ENCODE results near the gene ANO10.

ANO10 gene

DNA sequence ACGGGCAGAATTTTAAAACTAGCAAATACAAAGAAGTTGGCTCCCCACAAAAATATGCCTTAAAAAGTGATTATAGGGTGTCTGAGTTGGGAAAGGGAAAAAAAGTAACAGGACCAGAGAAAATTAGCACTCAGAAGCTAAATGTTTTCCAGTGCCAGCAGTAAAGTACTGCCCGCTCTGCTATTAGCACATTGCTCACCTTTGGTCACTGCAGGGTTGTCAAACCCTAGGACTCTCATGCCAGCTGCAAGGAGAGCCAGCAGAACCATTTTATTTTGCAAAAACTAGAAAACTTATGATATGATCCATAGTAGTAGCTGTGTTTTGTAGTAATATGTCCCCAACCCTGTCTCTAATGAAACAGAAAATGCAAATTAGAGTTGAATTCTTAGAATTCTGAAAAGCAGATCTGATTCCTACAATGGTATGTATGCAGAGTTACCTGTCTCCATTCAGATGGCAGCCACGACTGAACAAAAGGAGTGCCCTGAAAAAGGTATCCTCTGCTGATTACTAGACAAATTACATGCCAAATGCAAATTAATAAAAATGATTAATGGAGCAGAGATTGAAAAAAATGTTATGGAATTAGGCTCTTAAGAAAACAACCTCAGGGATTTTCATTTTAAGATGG, 185.2 kb downstream of the ANO10 start:
- no peaks in the 10 kb centered on the region for H3K9me3 ChIP-seq (ENCODE audit: control insufficient read depth, insufficient read depth, low read depth, low read length)
- ChIA-PET POLR2A (no interaction called here), CTCF (no interaction called here)
- H3K4me3 ChIP-seq (ENCODE audit: low read depth, low read length): no peak overlapping the region
- H3K36me3 ChIP-seq (ENCODE audit: control insufficient read depth in 2 of 2, insufficient read depth in 1 of 2, low read length in 2 of 2): no peaks in the 10 kb centered on the region
- H3K27ac ChIP-seq (ENCODE audit: extremely low read depth, low read depth, low read length): no peak overlapping the region
- no peaks in the 10 kb centered on the region for H3K4me1 ChIP-seq (ENCODE audit: control insufficient read depth, insufficient read depth, low read length)
- no peak for TF ChIP-seq ZSCAN30 (tag by site-specific recombination; IDR thresholded peaks at IDR 0.05)

- TF ChIP-seq ZNF561 (tag by site-specific recombination; IDR thresholded peaks at IDR 0.05; ENCODE audit: borderline replicate concordance): no peak
- no peak for TF ChIP-seq ZBTB8A (tag by site-specific recombination; IDR thresholded peaks at IDR 0.05)
- no peak for TF ChIP-seq ZNF16 (tag by site-specific recombination; IDR thresholded peaks at IDR 0.05; ENCODE audit: low read depth)
- no peak for TF ChIP-seq ZNF221 (tag by site-specific recombination; IDR thresholded peaks at IDR 0.05; ENCODE audit: borderline replicate concordance)
- no peak for TF ChIP-seq MYNN (tag by site-specific recombination; IDR thresholded peaks at IDR 0.05; ENCODE audit: borderline replicate concordance)
- TF ChIP-seq ZNF148 (tag by site-specific recombination; IDR thresholded peaks at IDR 0.05; ENCODE audit: borderline replicate concordance): no peak
- no peak for TF ChIP-seq KLF9 (tag by site-specific recombination; IDR thresholded peaks at IDR 0.05; ENCODE audit: low read depth)
- no peak for TF ChIP-seq ZNF704 (tag by site-specific recombination; IDR thresholded peaks at IDR 0.05)
- TF ChIP-seq OVOL3 (tag by site-specific recombination; IDR thresholded peaks at IDR 0.05): no peak
- no peak for TF ChIP-seq ZNF292 (tag by site-specific recombination; IDR thresholded peaks at IDR 0.05; ENCODE audit: borderline replicate concordance, low read depth)
- no peak for TF ChIP-seq ZSCAN5A (tag by site-specific recombination; IDR thresholded peaks at IDR 0.05)
- no peak for TF ChIP-seq ZNF843 (tag by site-specific recombination; IDR thresholded peaks at IDR 0.05)
- no peak for TF ChIP-seq ZNF624 (tag by site-specific recombination; IDR thresholded peaks at IDR 0.05)
- no peak for TF ChIP-seq ZNF514 (tag by site-specific recombination; IDR thresholded peaks at IDR 0.05)
- TF ChIP-seq, protein P1, sequence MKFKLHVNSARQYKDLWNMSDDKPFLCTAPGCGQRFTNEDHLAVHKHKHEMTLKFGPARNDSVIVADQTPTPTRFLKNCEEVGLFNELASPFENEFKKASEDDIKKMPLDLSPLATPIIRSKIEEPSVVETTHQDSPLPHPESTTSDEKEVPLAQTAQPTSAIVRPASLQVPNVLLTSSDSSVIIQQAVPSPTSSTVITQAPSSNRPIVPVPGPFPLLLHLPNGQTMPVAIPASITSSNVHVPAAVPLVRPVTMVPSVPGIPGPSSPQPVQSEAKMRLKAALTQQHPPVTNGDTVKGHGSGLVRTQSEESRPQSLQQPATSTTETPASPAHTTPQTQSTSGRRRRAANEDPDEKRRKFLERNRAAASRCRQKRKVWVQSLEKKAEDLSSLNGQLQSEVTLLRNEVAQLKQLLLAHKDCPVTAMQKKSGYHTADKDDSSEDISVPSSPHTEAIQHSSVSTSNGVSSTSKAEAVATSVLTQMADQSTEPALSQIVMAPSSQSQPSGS (tag by site-specific recombination; IDR thresholded peaks at IDR 0.05; ENCODE audit: low read depth): no peak
- TF ChIP-seq ZNF747 (tag by site-specific recombination; IDR thresholded peaks at IDR 0.05): no peak
- TF ChIP-seq ZBTB1 (tag by site-specific recombination; IDR thresholded peaks at IDR 0.05): no peak
- H3K36me3 ChIP-seq (ENCODE audit: control insufficient read depth in 2 of 2, insufficient read depth in 1 of 2, low read length in 2 of 2): no peaks in the 10 kb centered on the region
- CTCF ChIA-PET: interaction anchor here (0.7 kb wide), 1 partner anchor 257 kb away, joined by 3 read pairs; no protein-coding TSS in a partner anchor
- no peaks in the 10 kb centered on the region for H3K9me3 ChIP-seq (ENCODE audit: control insufficient read depth, insufficient read depth, low read depth, low read length)
- no peak overlapping the region for H3K4me3 ChIP-seq (ENCODE audit: low read depth, low read length)
- H3K27ac ChIP-seq (ENCODE audit: extremely low read depth, low read depth, low read length): no peak overlapping the region
- no peaks in the 10 kb centered on the region for H3K4me1 ChIP-seq (ENCODE audit: control insufficient read depth, insufficient read depth, low read length)
- POLR2A ChIA-PET: no interaction called here
Observed at GRCh38 chr3:43435706-43436105, 186.1 kb downstream of the ANO10 start.
